Measurements from ENCODE around the gene COQ9.

Gene COQ9

GRCh38 chr16:57480754-57481230, 33.5 kb downstream of the COQ9 start:
- Histone ChIP-seq H3K4me3 (ENCODE audit: low read depth, low read length) (no peak overlapping the region), H3K36me3 (ENCODE audit: control insufficient read depth in 2 of 2, insufficient read depth in 1 of 2, low read length in 2 of 2) (no peaks in the 10 kb centered on the region), H3K9me3 (ENCODE audit: control insufficient read depth, insufficient read depth, low read depth, low read length) (no peaks in the 10 kb centered on the region), H3K27ac (ENCODE audit: extremely low read depth, low read depth, low read length) (no peak overlapping the region), H3K4me1 (ENCODE audit: control insufficient read depth, insufficient read depth, low read length) (no peaks in the 10 kb centered on the region)
- CTCF ChIA-PET: interaction anchor here (1.2 to 3.2 kb wide), 3 partner anchors 15 to 39 kb away, joined by 4 to 16 read pairs (median 6); partner anchors contain the start of gene POLR2C
- TF ChIP-seq SCRT1 (tag by site-specific recombination; IDR thresholded peaks at IDR 0.05; ENCODE audit: borderline replicate concordance) (no peak), ZNF768 (tag by site-specific recombination; IDR thresholded peaks at IDR 0.05) (peak; percentile 84), HOXD13 (CRISPR knock-in tag; IDR thresholded peaks at IDR 0.05; ENCODE audit: borderline replicate concordance) (no peak), ZNF629 (tag by site-specific recombination; IDR thresholded peaks at IDR 0.05) (no peak), ZNF302 (tag by site-specific recombination; IDR thresholded peaks at IDR 0.05; ENCODE audit: low read depth) (no peak), MEIS1 (CRISPR knock-in tag; IDR thresholded peaks at IDR 0.05; ENCODE audit: borderline replicate concordance) (no peak), SALL2 (tag by site-specific recombination; IDR thresholded peaks at IDR 0.05; ENCODE audit: borderline replicate concordance) (no peak), ZNF580 (tag by site-specific recombination; IDR thresholded peaks at IDR 0.05) (0 out of 2 replicates have a peak, but pooled peaks have one; percentile 28), ZNF114 (tag by site-specific recombination; IDR thresholded peaks at IDR 0.05) (no peak), ZNF112 (tag by site-specific recombination; IDR thresholded peaks at IDR 0.05) (no peak), ZNF664 (tag by site-specific recombination; IDR thresholded peaks at IDR 0.05) (no peak), ZBTB20 (tag by site-specific recombination; IDR thresholded peaks at IDR 0.05) (0 out of 2 replicates have a peak, but pooled peaks have one; percentile 19)
- TF ChIP-seq, protein P1, sequence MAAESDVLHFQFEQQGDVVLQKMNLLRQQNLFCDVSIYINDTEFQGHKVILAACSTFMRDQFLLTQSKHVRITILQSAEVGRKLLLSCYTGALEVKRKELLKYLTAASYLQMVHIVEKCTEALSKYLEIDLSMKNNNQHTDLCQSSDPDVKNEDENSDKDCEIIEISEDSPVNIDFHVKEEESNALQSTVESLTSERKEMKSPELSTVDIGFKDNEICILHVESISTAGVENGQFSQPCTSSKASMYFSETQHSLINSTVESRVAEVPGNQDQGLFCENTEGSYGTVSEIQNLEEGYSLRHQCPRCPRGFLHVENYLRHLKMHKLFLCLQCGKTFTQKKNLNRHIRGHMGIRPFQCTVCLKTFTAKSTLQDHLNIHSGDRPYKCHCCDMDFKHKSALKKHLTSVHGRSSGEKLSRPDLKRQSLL (tag by site-specific recombination; IDR thresholded peaks at IDR 0.05): peak; percentile 53; the same call in 1 of the 2 replicates
- TF ChIP-seq, protein P2, sequence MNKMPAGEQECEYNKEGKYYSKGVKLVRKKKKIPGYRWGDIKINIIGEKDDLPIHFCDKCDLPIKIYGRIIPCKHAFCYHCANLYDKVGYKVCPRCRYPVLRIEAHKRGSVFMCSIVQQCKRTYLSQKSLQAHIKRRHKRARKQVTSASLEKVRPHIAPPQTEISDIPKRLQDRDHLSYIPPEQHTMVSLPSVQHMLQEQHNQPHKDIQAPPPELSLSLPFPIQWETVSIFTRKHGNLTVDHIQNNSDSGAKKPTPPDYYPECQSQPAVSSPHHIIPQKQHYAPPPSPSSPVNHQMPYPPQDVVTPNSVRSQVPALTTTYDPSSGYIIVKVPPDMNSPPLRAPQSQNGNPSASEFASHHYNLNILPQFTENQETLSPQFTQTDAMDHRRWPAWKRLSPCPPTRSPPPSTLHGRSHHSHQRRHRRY (tag by site-specific recombination; IDR thresholded peaks at IDR 0.05): no peak
- POLR2A ChIA-PET: interaction anchor here (0.6 to 0.8 kb wide), 2 partner anchors 19 to 34 kb away, joined by 3 read pairs; partner anchors contain the start of genes CIAPIN1, COQ9 and POLR2C

DNA sequence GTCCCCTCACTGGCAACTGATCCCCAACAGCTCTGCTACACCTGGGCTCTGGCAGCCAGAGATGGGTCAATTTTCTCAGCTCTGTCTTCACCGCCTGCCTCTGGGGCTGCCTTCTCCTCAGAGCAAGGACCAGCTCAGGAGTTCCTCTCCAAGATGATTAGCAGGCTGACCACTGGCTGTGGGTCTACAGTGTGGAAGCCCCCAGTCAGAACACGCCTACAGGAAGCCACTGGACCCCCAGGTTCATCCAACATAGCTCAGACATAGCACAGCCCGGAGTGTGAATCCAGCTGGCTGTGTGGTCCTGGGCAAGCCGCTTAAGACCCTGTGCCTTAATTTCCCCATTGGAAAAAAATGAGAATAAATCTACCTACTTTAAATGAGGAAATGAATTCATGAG, 34.1 kb downstream of the COQ9 start:
- ChIA-PET CTCF (interaction anchor here (0.6 to 3.2 kb wide), 4 partner anchors 19 to 616 kb away, joined by 3 to 16 read pairs (median 4); partner anchors contain the start of gene POLR2C), POLR2A (interaction anchor here (0.6 to 0.8 kb wide), 2 partner anchors 19 to 34 kb away, joined by 3 read pairs; partner anchors contain the start of genes CIAPIN1, COQ9 and POLR2C)
- no peaks in the 10 kb centered on the region for H3K36me3 ChIP-seq (ENCODE audit: control insufficient read depth in 2 of 2, insufficient read depth in 1 of 2, low read length in 2 of 2)
- H3K9me3 ChIP-seq (ENCODE audit: control insufficient read depth, insufficient read depth, low read depth, low read length): no peaks in the 10 kb centered on the region
- TF ChIP-seq ZNF146 (tag by site-specific recombination; IDR thresholded peaks at IDR 0.05): no peak
- TF ChIP-seq ZNF37A (tag by site-specific recombination; IDR thresholded peaks at IDR 0.05): no peak
- no peak for TF ChIP-seq ZNF426 (tag by site-specific recombination; IDR thresholded peaks at IDR 0.05)
- TF ChIP-seq YY2 (tag by site-specific recombination; IDR thresholded peaks at IDR 0.05): no peak
- TF ChIP-seq ZNF600 (tag by site-specific recombination; IDR thresholded peaks at IDR 0.05): no peak
- no peak for TF ChIP-seq ZXDB (tag by site-specific recombination; IDR thresholded peaks at IDR 0.05)
- TF ChIP-seq EGR2 (tag by site-specific recombination; IDR thresholded peaks at IDR 0.05; ENCODE audit: low read depth): no peak
- no peak for TF ChIP-seq ZNF148 (tag by site-specific recombination; IDR thresholded peaks at IDR 0.05; ENCODE audit: borderline replicate concordance)
- TF ChIP-seq, protein P1 (tag by site-specific recombination; IDR thresholded peaks at IDR 0.05): no peak
- TF ChIP-seq ZNF549 (tag by site-specific recombination; IDR thresholded peaks at IDR 0.05): no peak
- TF ChIP-seq ZNF324 (tag by site-specific recombination; IDR thresholded peaks at IDR 0.05): no peak
- TF ChIP-seq, protein P3, sequence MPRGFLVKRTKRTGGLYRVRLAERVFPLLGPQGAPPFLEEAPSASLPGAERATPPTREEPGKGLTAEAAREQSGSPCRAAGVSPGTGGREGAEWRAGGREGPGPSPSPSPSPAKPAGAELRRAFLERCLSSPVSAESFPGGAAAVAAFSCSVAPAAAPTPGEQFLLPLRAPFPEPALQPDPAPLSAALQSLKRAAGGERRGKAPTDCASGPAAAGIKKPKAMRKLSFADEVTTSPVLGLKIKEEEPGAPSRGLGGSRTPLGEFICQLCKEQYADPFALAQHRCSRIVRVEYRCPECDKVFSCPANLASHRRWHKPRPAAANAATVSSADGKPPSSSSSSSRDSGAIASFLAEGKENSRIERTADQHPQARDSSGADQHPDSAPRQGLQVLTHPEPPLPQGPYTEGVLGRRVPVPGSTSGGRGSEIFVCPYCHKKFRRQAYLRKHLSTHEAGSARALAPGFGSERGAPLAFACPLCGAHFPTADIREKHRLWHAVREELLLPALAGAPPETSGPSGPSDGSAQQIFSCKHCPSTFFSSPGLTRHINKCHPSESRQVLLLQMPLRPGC (tag by site-specific recombination; IDR thresholded peaks at IDR 0.05): no peak
- no peak for TF ChIP-seq IKZF3 (tag by site-specific recombination; IDR thresholded peaks at IDR 0.05)
- H3K4me3 ChIP-seq (ENCODE audit: low read depth, low read length): no peak overlapping the region
- no peak overlapping the region for H3K27ac ChIP-seq (ENCODE audit: extremely low read depth, low read depth, low read length)
- H3K4me1 ChIP-seq (ENCODE audit: control insufficient read depth, insufficient read depth, low read length): no peaks in the 10 kb centered on the region
